ENCODE data around the gene LYG2.
"Not testable (repeated sequence)": the region's sequence is repeated elsewhere in the genome, so short reads cannot be mapped to it uniquely, and the experiment has no call there.

The LYG2 gene

GRCh38 chr2:99200076-99200800 is 55.2 kb downstream of the LYG2 start:
- DNase-seq, result no peak

GRCh38 chr2:99198103-99198841 is 57.2 kb downstream of the LYG2 start:
- no peak for DNase-seq

DNA sequence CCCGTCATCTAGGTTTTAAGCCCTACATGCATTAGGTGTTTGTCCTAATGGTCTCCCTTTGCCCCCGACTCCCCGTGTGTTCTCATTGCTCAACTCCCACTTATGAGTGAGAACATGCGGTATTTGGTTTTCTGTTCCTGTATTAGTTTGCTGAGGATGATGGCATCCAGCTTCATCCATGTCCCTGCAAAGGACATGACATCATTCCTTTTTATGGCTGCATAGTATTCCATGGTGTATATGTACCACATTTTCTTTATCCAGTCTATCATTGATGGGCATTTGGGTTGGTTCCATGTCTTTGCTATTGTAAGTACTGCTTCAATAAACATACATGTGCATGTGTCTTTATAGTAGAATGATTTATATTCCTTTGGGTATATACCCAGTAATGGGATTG is 63.1 kb downstream of the LYG2 start:
- not testable (repeated sequence) for DNase-seq

All from NCI-H2029 treated with DMSO at 0.1 percent for 48 hours (cell line).